Tibial artery (tissue), 4 donors: Measurements from ENCODE around the gene ROR2.
"Not testable (repeated sequence)": the region's sequence is repeated elsewhere in the genome, so short reads cannot be mapped to it uniquely, and the experiment has no call there.

Source experiments
- DNase-seq, 2 donors: peaks; one replicate each; pipeline ENCODE4 v3.0.0-alpha.2; 2019
- H3K27ac ChIP-seq, 2 donors: fragments of 200-600 bp; sonication (generic) in 1 of 2; 1 replicate in 1 of 2; 2 replicates in 1 of 2; pipeline ENCODE4 v1.5.1; 2018 to 2019; ENCODE audit warnings: mild to moderate bottlenecking in 1 of 2
- H3K27me3 ChIP-seq, 2 donors: fragments of 200-600 bp; sonication (generic) in 1 of 2; one replicate each; pipeline versions ENCODE4 v1.5.1 to v1.6.0; 2016 to 2019
- H3K36me3 ChIP-seq, 3 donors: fragments of 200-600 bp; sonication (generic) in 2 of 3; one replicate each; pipeline ENCODE4 v1.5.1; 2016 to 2019; ENCODE audit warnings: mild to moderate bottlenecking in 2 of 3
- H3K4me1 ChIP-seq, 4 donors: fragments of 200-600 bp; sonication (generic) in 2 of 4; 1 replicate in 3 of 4; 2 replicates in 1 of 4; pipeline ENCODE4 v1.5.1; 2016 to 2019
- H3K4me3 ChIP-seq, 2 donors: fragments of 200-600 bp; sonication (generic) in 1 of 2; 1 replicate in 1 of 2; 2 replicates in 1 of 2; pipeline ENCODE4 v1.5.1; 2018 to 2019; ENCODE audit warnings: mild to moderate bottlenecking in 2 of 2
- H3K9me3 ChIP-seq, 3 donors: fragments of 200-600 bp; sonication (generic) in 1 of 3; one replicate each; pipeline ENCODE4 v1.5.1; 2016 to 2019
- intact Hi-C: fragments of 100-400 bp; cut with DNase I; formaldehyde crosslinking; loops from one replicate; pipeline ENCODE4 v1.15.0; 2023; ENCODE audit warnings: low total_unique reads
- TF ChIP-seq, protein P1 (sequence below), 2 experiments: fragments of 200-600 bp in 1 of 2; fragments of 450-650 bp in 1 of 2; IDR thresholded peaks; one replicate each; pipeline ENCODE4 v1.5.1; 2017 to 2019; ENCODE audit warnings: antibody characterized with exemption in 2 of 2, mild to moderate bottlenecking in 1 of 2, moderate library complexity in 1 of 2

ROR2 gene

DNA sequence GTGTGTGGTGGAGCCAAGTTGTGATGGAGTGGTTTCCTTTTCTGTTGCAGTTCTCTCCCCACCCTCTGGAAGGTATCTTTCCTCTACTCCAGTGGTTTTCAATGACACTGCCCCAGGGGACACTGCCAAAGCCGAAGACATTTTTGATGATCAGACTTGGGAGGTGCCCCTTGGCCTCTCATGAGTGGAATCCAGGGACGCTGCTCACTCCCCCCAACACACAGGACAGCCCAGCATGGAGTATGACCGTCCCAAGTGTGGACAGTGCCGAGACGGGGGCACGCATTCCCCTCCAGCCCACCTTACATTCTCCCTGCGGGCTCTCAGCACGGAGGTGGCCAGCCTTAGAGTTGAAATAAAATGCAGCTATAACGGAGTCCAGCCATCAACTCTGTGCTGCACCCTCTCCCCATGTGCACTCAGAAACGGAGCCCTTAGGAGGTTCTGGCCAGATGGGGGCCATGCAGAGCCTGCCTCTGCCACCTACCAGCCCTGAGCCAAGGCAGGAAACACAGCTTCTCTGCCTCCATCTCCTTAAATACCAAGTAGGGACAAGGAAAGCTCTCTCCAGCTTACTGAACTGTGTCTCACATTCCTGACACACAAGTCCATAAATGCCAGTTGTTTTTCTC lies 150.8 kb downstream of the ROR2 start:
- peaks cover 0 to 5% (median 0%) of the 10 kb centered on the region in 4 donors for H3K4me1 ChIP-seq
- H3K9me3 ChIP-seq = no peaks in the 10 kb centered on the region
- H3K4me3 ChIP-seq = no peak overlapping the region
- intact Hi-C loops = no loop called here
- TF ChIP-seq, protein P1, sequence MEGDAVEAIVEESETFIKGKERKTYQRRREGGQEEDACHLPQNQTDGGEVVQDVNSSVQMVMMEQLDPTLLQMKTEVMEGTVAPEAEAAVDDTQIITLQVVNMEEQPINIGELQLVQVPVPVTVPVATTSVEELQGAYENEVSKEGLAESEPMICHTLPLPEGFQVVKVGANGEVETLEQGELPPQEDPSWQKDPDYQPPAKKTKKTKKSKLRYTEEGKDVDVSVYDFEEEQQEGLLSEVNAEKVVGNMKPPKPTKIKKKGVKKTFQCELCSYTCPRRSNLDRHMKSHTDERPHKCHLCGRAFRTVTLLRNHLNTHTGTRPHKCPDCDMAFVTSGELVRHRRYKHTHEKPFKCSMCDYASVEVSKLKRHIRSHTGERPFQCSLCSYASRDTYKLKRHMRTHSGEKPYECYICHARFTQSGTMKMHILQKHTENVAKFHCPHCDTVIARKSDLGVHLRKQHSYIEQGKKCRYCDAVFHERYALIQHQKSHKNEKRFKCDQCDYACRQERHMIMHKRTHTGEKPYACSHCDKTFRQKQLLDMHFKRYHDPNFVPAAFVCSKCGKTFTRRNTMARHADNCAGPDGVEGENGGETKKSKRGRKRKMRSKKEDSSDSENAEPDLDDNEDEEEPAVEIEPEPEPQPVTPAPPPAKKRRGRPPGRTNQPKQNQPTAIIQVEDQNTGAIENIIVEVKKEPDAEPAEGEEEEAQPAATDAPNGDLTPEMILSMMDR (IDR thresholded peaks at IDR 0.05) = no peak
- H3K27me3 ChIP-seq = peaks cover 0 to 3% of the 10 kb centered on the region in 2 donors
- no peak for DNase-seq
- H3K27ac ChIP-seq = no peak overlapping the region
- no peaks in the 10 kb centered on the region for H3K36me3 ChIP-seq

DNA sequence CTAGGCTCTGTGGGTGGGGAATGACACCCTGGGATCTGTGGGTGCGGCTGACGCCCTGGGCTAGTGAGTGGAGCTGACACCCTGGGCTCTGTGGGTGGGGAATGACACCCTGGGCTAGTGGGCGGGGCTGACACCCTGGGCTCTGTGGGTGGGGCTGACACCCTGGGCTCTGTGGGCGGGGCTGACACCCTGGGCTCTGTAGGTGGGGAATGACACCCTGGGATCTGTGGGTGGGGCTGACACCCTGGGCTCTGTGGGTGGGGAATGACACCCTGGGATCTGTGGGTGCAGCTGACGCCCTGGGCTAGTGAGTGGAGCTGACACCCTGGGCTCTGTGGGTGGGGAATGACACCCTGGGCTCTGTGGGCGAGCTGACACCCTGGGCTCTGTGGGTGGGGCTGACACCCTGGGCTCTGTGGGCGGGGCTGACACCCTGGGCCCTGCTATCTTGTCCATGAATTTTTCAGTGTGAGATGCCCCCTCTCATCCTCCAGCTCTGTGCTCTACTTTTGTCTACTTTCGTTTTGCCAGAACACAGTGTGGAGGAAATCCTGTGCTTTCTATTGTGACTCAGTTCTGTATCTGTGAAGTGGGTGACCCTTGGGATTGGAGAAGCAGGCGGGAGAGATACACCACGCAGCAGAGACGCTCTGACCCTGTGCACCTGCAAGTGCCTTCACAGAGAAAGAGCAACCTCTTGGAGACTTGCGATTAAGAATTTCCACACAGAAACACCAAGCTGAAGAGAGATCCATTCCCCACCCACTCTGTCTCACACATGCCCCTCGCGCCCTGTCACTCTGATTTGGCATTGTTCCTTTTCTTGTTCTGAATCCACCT lies 151.5 kb downstream of the ROR2 start:
- H3K9me3 ChIP-seq, DNase-seq, H3K36me3 ChIP-seq, H3K4me1 ChIP-seq, intact Hi-C loops, H3K27ac ChIP-seq, H3K4me3 ChIP-seq, H3K27me3 ChIP-seq: not testable (repeated sequence)

DNA sequence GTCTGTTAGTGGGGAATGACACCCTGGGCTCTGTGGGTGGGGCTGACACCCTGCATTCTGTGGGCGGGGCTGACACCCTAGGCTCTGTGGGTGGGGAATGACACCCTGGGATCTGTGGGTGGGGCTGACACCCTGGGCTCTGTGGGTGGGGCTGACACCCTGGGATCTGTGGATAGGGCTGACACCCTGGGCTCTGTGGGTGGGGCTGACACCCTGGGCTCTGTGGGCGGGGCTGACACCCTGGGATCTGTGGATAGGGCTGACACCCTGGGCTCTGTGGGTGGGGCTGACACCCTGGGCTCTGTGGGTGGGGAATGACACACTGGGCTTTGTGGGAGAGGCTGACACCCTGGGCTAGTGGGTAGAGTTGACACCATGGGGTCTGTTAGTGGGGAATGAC lies 152.5 kb downstream of the ROR2 start:
- H3K36me3 ChIP-seq, H3K27me3 ChIP-seq, H3K4me3 ChIP-seq, H3K4me1 ChIP-seq, DNase-seq, H3K9me3 ChIP-seq, H3K27ac ChIP-seq, intact Hi-C loops: not testable (repeated sequence)

DNA sequence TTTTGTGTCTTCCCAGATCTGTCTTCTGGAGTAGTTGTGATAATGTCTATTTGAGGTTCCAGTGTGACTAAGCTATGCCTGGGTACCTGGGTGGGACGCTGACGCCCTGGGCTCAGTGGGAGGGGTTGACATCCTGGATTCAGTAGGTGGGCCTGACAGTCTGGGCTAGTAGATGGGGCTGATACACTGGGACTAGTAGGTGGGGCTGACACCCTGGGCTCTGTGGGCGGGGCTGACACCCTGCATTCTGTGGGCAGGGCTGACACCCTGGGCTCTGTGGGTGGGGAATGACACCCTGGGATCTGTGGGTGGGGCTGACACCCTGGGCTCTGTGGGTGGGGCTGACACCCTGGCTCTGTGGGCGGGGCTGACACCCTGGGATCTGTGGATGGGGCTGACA lies 153.5 kb downstream of the ROR2 start:
- H3K4me3 ChIP-seq, H3K27me3 ChIP-seq, H3K4me1 ChIP-seq, DNase-seq, intact Hi-C loops, H3K27ac ChIP-seq, H3K36me3 ChIP-seq, H3K9me3 ChIP-seq: not testable (repeated sequence)

DNA sequence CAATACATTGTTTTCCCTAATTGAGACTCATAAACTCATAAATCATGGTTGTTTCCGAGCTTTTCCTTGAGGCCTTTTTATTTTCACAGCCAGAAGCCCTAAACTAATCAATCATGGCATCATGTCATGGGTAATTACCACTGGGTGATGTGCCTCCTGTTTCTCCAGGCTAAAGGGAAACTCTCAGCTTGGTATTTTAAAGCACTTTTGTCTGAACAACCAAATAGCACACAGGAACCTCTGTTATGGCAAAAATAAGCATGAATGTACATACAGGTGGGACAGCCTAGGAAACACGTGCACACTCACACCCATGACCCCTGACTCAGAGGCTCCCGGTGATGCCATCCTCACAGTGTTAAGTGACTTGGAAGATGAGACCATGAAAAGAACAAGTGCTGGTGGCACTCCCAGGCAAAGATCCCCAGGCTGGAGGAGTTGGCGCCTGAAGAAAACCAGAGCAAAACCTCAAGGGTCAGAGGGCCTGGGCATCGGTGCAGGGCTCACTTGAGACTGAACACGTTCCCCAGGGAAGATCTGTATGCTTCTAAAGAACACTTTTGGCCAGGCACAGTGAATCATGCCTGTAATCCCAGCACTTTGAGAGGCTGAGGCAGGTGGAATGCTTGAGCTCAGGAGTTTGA lies 154.3 kb downstream of the ROR2 start:
- TF ChIP-seq, protein P1 (IDR thresholded peaks at IDR 0.05) = no peak
- no peak overlapping the region for H3K4me3 ChIP-seq
- H3K36me3 ChIP-seq = no peaks in the 10 kb centered on the region
- no peak for DNase-seq
- no peak overlapping the region for H3K27ac ChIP-seq
- intact Hi-C loops = no loop called here
- peaks cover 0 to 3% of the 10 kb centered on the region in 2 donors for H3K27me3 ChIP-seq
- peaks cover 0 to 5% (median 0%) of the 10 kb centered on the region in 4 donors for H3K4me1 ChIP-seq
- H3K9me3 ChIP-seq = no peaks in the 10 kb centered on the region

DNA sequence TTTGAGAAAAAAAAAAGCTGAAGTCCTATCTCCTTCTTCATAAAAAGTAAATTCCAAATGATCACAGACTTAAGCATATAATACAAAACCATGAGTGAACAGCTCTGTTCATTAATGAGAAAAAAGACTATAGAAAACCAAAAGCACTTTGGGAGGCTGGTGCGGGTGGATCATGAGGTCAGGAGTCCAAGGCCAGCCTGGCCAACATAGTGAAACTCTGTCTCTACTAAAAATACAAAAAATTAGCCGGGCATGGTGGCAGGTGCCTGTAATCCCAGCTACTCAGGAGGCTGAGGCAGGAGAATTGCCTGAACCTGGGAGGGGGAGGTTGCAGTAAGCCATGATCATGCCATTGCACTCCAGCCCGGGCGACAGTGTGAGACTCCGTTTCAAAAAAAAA lies 156.7 kb downstream of the ROR2 start:
- H3K4me1 ChIP-seq, DNase-seq, H3K4me3 ChIP-seq, H3K9me3 ChIP-seq, H3K36me3 ChIP-seq, H3K27me3 ChIP-seq, intact Hi-C loops, H3K27ac ChIP-seq: not testable (repeated sequence)

DNA sequence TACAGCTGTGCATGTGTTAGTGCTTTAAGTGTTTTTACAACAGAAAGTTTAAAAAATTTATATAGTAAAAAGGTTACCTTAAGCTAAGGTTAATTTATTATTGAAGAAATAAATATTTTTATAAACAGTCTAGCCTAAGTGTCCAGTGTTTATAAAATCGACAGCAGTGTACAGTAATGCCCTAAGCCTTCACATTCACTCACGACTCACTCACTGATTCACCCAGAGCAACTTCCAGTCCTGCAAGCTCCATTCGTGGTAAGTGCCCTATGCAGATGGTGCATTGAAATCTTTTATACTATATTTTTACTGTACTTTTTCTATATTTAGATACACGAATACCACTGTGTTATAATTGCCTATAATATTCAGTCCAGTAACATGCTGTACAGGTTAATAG lies 159.1 kb downstream of the ROR2 start:
- no peak overlapping the region for H3K4me3 ChIP-seq
- intact Hi-C loops = no loop called here
- no peak for DNase-seq
- H3K27ac ChIP-seq = no peak overlapping the region
- no peaks in the 10 kb centered on the region for H3K9me3 ChIP-seq
- no peaks in the 10 kb centered on the region for H3K36me3 ChIP-seq
- TF ChIP-seq, protein P1 (IDR thresholded peaks at IDR 0.05) = no peak
- H3K27me3 ChIP-seq = no peaks in the 10 kb centered on the region
- no peaks in the 10 kb centered on the region for H3K4me1 ChIP-seq
